Esophagus muscularis mucosa (tissue), 4 donors: Measurements from ENCODE around the gene HS1BP3.
A peak's percentile ranks its signal among the peaks of the same experiment; 100 is the strongest.

Experiments
- CTCF ChIP-seq, 3 experiments: fragments of 200-600 bp in 2 of 3; fragments of 450-650 bp in 1 of 3; sonication (generic) in 2 of 3; IDR thresholded peaks; one replicate each; pipeline ENCODE4 v1.5.1; 2017 to 2019; ENCODE audit warnings: antibody characterized with exemption in 3 of 3, mild to moderate bottlenecking in 2 of 3, moderate library complexity in 1 of 3
- EP300 ChIP-seq: sonication (generic); formaldehyde crosslinking; IDR thresholded peaks from one replicate; pipeline ENCODE4 v1.6.1; 2017; ENCODE audit warnings: antibody characterized with exemption
- POLR2A ChIP-seq: fragments of 450-650 bp; IDR thresholded peaks from one replicate; pipeline ENCODE4 v1.6.1; 2017; ENCODE audit warnings: antibody characterized with exemption, moderate library complexity, mild to moderate bottlenecking, low read depth
- POLR2AphosphoS5 ChIP-seq, 2 donors: sonication (generic); formaldehyde crosslinking; IDR thresholded peaks; one replicate each; pipeline ENCODE4 v1.6.1; 2017; ENCODE audit warnings: antibody characterized with exemption in 2 of 2

- TF ChIP-seq CTCF (IDR thresholded peaks at IDR 0.05) (peak in 1 of 3 experiments; percentile 5), POLR2A (no peak), POLR2AphosphoS5 (IDR thresholded peaks at IDR 0.05) (no peak), EP300 (no peak)
Measured at GRCh38 chr2:20667151-20667530, 16.2 kb upstream of the HS1BP3 start.
